NCI-H2196 treated with DMSO at 0.1 percent for 48 hours (cell line): ENCODE results near the gene ATXN3L.
"Not testable (repeated sequence)": the region's sequence is repeated elsewhere in the genome, so short reads cannot be mapped to it uniquely, and the experiment has no call there.

ENCODE experiments used
- DNase-seq: peaks from one replicate; lab custom pipeline; 2025; ENCODE audit not compliant: unreplicated experiment; lab: John Stamatoyannopoulos, UW

Gene ATXN3L

DNA sequence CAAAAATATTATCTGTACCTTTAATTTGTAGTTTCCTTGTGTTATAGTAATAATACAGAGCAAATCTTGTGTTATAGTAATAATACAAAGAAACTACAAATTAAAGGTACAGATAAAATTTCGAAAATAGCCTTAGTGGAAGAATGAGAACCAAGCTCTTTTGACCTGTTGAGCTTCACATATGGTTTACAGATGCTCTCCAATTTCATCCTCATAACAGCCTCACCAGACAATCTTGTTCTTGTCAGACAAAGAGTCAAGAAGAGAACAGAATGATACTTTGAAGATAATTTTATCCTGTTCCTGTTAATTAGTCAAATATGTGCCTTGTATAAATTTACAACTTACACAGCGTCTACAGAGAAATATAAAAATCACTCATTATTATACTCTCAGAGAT, 12.8 kb downstream of the ATXN3L start:
- no peak for DNase-seq

DNA sequence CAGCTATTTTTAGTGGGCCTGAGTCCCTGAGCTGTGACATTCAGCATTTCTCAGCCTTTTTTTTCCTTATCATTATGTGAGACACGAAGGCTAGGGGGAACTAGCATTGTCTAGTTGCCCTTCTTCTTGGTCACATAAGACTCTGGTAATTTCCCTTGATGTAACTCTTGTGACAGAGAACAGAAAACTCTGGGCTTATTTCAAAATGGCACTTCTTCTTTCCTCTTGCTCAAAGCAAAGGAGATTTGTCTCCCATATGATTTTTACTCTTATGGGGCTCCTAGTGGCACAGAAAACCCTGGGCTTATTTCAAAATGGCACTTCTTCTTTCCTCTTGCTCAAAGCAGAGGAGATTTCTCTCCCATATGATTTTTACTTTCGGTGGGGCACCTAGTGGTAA, 14.7 kb downstream of the ATXN3L start:
- DNase-seq, result no peak

DNA sequence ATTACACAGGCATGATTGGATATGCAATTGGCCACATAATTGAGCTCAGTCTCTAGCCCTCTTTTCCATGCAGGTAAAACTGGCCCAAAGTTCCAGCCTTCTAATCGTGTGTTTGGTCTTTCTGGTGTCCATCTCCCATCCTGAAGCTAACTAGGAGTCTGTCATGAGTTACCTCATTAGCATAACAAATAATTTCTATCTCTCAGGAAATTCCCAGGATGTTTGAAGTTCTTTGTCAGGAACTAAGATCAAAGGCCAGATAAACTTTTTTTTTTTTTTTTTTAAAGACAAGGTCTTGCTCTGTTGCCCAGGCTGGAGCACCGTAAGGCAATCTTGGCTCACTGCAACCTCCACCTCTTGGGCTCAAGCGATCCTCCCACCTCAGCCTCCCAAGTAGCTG, 15.8 kb downstream of the ATXN3L start:
- no peak for DNase-seq

DNA sequence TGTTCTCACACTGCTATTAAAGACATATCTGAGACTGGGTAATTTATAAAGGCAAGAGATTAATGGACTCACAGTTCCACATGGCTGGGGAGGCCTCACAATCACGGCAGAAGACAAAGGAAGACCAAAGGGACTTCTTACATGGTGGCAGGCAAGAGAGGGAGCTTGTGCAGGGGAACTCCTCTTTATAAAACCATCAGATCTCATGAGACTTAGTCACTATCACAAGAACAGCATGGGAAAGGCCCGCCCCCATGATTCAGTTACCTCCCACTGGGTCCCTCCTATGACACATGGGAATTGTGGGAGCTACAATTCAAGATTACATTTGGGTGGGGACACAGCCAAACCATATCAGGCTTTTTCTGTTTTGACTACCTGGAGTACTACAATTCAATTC, 16.6 kb downstream of the ATXN3L start:
- not testable (repeated sequence) for DNase-seq

DNA sequence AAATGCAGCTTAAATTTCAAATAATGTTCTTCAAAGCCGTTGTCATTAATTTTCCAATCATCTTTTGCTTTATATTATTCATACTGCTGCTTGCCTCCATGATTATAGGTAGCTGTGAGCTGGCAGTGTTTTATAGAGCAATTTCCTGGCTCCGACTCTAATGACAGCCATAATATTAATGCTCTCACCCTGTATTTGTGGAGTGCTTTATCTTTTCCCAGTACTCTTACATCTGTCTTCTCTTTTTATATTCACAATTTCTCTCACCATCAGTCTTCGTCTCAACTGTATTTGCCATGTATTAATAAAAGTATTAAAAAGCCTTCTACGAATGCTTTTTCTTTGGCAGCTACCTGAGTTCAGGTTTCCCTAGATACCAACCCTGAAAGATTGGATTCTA, 21.0 kb downstream of the ATXN3L start:
- DNase-seq, result no peak

DNA sequence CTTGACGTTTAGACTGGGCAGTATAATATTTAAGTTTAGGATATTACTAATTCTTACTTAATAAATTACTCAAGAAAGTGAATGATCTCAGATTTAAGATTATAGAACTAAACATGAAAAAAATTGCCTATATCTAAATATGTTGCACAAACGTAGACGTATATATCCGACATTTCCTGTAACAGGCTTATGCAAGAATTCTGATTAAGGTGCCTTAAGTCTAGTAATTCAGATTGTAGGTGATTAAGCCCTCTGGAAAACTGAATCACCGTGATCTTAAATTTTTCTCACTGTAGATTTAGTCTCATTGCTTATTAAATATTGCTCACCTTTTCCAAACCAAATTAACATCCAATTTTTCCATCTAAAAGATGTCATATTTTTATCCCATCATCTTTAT, 24.0 kb downstream of the ATXN3L start:
- DNase-seq, result no peak

DNA sequence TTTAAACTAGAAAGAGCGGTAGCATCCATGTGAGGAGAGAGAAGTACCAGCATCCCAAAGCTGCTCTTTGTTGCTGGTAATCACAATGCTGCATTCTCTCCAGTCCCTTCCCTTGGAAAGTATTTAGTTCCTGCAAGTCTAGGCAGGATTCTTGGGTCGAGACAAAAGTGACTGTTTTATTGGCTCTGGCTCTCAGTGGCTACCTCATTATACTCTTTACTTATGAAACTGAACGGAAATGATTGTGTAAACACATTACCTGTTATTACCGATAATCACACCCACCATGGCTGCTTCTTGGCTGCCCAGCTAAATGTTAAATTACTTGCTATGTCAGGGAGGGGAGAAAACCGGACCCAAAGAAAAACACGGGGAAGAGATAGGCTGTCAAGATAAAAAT, 26.2 kb downstream of the ATXN3L start:
- DNase-seq, result peak; percentile 31

DNA sequence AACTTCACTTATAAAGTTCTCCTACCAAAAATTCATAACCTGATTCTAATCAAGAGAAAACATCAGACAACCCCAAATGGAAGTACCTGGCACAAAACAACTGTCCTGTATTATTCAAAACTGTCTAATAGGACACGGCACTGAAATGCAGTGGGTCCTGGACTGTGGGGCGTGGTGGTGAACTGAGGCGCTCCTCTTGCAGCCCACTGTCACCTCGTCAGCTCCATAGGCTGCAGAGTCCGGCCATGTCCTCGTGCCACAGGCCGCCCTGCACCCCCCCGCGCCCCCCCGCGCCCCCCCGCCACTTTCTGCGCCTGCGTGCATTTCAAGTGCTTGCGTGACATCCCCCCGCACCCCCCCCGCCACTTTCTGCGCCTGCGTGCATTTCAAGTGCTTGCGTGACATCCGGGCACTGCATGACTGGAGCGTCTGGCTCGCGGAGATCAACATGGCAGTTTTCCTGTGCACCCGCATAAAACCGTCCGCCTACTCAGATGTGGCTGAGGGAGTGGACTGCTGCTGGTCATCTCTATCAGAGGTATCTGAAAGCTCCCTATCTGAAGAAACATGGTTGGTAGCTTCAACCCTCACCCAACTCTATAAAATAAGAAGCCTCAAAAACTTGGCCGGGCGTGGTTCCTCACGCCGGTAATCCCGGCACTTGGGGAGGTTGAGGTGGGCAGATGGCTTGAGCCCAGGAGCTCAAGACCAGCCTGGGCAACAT, 28.8 kb downstream of the ATXN3L start:
- DNase-seq, result no peak

- DNase-seq, result no peak
Measured at GRCh38 chrX:13288671-13289070, 31.2 kb downstream of the ATXN3L start.

DNA sequence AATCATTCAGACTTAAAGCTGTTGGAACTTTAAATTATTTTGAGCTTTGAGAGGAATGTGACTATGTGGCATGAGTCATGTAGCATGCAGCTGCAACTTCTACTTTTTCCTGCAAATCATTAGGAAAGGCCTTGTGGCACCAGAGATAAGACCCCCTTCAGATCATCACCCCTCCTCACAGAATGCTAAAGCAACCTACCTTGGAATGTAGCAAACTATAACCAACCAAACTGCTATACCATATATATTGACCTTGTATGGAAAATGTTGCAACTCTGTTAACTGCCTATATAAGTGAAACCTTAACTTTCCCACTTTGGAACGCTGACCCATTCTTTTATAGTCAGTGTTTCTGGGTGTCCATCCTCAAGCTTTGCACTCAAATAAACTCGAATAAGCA, 32.0 kb downstream of the ATXN3L start:
- DNase-seq, result no peak

DNA sequence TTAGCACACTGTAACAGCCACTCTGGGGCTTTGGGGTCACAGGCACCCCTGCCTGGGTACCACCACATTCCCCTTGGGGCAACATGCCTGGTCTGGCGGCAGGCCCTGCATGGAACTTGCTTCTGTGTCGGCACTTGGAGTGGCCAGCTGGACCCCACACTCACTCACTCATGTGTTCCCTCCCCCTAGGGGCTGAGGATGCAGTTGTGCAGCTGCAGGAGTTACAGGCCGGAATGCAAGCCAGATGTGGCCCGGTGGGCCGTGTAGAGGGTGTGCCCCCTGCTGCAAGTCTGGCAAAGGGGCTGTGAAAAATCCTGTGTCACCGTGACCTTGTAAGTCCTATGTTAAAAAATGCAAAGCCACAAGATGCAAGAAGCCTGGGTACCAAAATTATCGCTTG, 34.2 kb downstream of the ATXN3L start:
- no peak for DNase-seq

DNA sequence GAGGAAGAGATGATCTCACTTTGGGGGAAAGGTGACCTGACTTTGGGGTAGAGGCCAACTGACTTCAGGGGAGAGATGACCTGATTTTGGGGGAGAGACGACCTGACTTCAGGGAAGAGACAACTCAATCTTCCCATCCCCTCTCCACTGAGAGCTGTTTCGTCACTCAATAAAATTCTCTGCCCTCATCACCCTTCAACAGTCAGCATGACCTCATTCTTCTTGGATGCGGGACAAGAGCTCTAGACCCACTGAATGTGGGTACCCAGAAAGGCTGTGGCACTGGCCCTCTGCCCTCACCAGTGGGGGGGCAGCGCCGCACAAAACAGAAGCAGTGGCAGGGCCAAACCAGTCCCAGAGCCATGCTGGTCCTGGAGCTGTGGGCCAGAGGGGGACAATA, 34.6 kb downstream of the ATXN3L start:
- DNase-seq, result no peak

DNA sequence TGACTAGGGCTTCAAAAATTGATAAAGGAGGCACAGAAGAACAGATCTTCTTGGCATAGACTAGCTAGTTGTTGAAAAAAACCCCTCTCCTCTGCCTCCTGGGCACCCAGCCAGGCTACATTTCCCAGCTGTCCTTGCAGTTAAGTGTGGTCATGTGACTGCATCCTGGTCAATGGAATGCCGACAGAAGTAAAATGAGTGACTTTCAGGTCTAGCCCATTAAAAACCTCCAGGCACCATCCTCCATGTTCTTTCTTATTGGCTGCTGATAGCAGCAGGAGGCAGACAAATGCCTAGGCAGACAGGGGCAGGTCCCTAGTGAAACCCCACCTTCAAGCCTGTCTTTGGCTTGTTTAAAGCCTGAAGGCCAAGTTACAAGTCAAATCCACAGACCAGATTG, 35.3 kb downstream of the ATXN3L start:
- no peak for DNase-seq

GRCh38 chrX:13283950-13284546, 35.8 kb downstream of the ATXN3L start:
- DNase-seq, result no peak

- DNase-seq, result no peak
Measured at GRCh38 chrX:13283512-13283911, 36.3 kb downstream of the ATXN3L start.

- no peak for DNase-seq
Measured at GRCh38 chrX:13281289-13281688, 38.6 kb downstream of the ATXN3L start.

DNA sequence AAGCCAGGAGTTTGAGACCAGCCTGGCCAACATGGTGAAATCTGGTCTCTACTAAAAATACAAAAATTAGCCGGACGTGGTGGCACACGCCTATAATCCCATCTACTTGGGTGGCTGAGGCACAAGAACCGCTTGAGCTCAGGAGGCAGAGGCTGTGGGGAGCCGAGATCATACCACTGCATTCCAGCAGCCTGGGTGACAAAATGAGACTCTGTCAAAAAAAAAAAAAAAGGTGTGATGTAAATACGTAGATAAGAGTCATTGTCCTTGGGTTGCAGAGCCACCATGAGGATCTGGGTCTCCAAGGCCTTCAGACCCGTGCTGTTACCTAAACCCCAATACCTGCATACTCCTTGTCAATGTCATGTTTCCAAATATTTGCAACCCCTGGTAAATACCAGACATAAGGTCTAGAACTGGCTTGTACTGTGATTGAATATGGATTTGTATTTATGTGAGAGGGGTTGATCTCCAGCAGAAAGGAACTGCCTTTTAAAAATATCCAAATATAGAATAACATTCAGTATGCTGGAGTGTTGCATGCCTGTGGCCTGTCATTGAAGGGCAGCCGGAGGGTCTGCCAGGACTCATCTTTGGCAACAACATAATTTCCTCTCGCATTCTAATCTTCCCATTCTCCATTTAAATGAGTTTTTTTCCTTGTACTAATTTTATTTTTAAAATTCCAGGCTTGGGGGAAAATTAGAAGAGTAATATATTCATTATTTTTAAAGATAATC, 40.4 kb downstream of the ATXN3L start:
- no peak for DNase-seq

GRCh38 chrX:13277539-13277938, 42.3 kb downstream of the ATXN3L start:
- no peak for DNase-seq

DNA sequence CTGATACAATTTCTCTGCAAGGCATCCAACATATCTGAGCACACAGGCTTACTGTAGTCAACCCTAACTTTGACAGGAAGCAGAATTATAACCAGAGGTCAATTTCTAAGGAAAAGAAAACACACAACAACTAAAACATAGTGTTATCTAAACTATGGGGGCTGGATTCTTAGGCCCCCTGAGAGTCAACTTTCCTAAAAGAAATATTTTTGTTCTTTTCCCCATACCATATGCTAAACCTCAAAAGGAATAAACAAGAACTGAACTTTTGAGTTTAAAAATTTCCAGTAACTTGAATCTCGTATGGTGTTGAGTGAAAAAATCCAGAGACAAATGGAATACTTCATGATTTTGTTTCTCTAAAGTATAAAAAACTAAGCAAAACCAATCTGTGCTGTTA, 42.9 kb downstream of the ATXN3L start:
- no peak for DNase-seq

DNA sequence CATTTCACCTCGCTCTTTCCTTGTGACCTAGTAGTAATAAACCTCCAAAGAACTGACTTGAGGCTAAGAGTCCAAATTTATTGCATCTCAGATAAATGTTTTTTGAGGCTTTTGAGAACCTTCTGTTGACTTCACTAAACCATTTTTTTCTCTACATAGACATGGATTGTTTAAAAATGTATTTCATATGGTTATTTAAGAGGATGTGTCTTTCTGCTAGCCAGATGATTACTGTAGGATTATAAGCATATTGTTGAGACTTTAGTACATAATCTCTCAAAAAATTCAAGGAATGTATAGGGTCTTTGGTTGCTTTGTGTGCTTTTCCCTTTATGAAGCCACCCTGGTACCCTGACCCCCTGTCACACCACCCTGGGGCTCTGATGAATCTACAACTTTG, 44.8 kb downstream of the ATXN3L start:
- DNase-seq, result no peak

- DNase-seq, result no peak
Measured at GRCh38 chrX:13272426-13272825, 47.4 kb downstream of the ATXN3L start.

- no peak for DNase-seq
Measured at GRCh38 chrX:13271511-13271910, 48.3 kb downstream of the ATXN3L start.
